ENCODE results near the gene SNX1.

The SNX1 gene

GRCh38 chr15:64162478-64162868, 66.7 kb downstream of the SNX1 start:
- no peak for TF ChIP-seq CTCF (conservative IDR thresholded peaks at IDR 0.05; ENCODE audit: low read depth)
- ChIA-PET POLR2A (ENCODE audit: low non-redundant PET) (interaction anchor here (1.2 kb wide), 1 partner anchor 9 kb away, joined by 4 read pairs; no protein-coding TSS in a partner anchor), CTCF (interaction anchor here (1.3 kb wide), 1 partner anchor 14 kb away, joined by 3 read pairs; no protein-coding TSS in a partner anchor)
- H3K27ac ChIP-seq, result peak overlapping the region; percentile 84
- DNase-seq (ENCODE audit: low spot score), result peak; percentile 41

GRCh38 chr15:64162869-64163658, 67.3 kb downstream of the SNX1 start, which contains the start of gene PPIB:
PPIB (minus strand) TSS chr15:64163022; CDS start chr15:64162986, 36 bp downstream.
- TF ChIP-seq CTCF (conservative IDR thresholded peaks at IDR 0.05; ENCODE audit: low read depth), result peak; percentile 87
- DNase-seq (ENCODE audit: low spot score), result peak; percentile 98
- ChIA-PET POLR2A (ENCODE audit: low non-redundant PET) (interaction anchor here (1.2 kb wide), 1 partner anchor 10 kb away, joined by 4 read pairs; no protein-coding TSS in a partner anchor), CTCF (interaction anchor here (0.9 to 1.3 kb wide), 2 partner anchors 13 kb away, joined by 3 to 4 read pairs; no protein-coding TSS in a partner anchor)
- peak within 1 kb of the TSS; percentile 84 for H3K27ac ChIP-seq

- no peak for TF ChIP-seq CTCF (conservative IDR thresholded peaks at IDR 0.05; ENCODE audit: low read depth)
- H3K27ac ChIP-seq, result peak overlapping the region; percentile 84
- ChIA-PET CTCF (interaction anchor here (0.6 to 1.3 kb wide), 5 partner anchors 10 to 280 kb away, joined by 3 to 5 read pairs (median 4); no protein-coding TSS in a partner anchor), POLR2A (ENCODE audit: low non-redundant PET) (no interaction called here)
- DNase-seq (ENCODE audit: low spot score), result no peak
These were observed 68.0 kb downstream of the SNX1 start for GRCh38 chr15:64163659-64164362.

GRCh38 chr15:64164436-64164835, 68.7 kb downstream of the SNX1 start:
- no peak for TF ChIP-seq CTCF (conservative IDR thresholded peaks at IDR 0.05; ENCODE audit: low read depth)
- H3K27ac ChIP-seq, result no peak overlapping the region
- ChIA-PET CTCF (interaction anchor here (0.6 to 1.1 kb wide), 3 partner anchors 11 to 576 kb away, joined by 3 to 4 read pairs (median 3); no protein-coding TSS in a partner anchor), POLR2A (ENCODE audit: low non-redundant PET) (no interaction called here)
- DNase-seq (ENCODE audit: low spot score), result no peak

GRCh38 chr15:64166102-64166890, 70.5 kb downstream of the SNX1 start:
- DNase-seq (ENCODE audit: low spot score), result no peak
- POLR2A ChIA-PET (ENCODE audit: low non-redundant PET), result no interaction called here
- H3K27ac ChIP-seq, result no peak overlapping the region
- CTCF ChIA-PET, result interaction anchor here (0.6 kb wide), 2 partner anchors 12 to 520 kb away, joined by 4 read pairs; no protein-coding TSS in a partner anchor
- TF ChIP-seq CTCF (conservative IDR thresholded peaks at IDR 0.05; ENCODE audit: low read depth), result no peak

All from RWPE1 (cell line).